H1 (cell line): ENCODE measurements around the gene SZT2. TPM values are rescaled to one million over a fixed set of nuclear protein-coding genes. Genes with fewer than 3 reads are reported as not detected.

Experiments used
- ATF2 ChIP-seq: IDR thresholded peaks from 2 replicates; pipeline ENCODE4 v1.6.1; 2012; ENCODE audit warnings: low read length, inconsistent platforms
- BRCA1 ChIP-seq: IDR thresholded peaks from 2 replicates; pipeline ENCODE4 v1.6.1; 2012; ENCODE audit warnings: low read depth, low read length, improper control_type of control experiment
- CBX8 ChIP-seq: fragments of 300-800, 300-1000 bp; sonication (generic); IDR thresholded peaks from 2 replicates; pipeline ENCODE4 v1.7.1; 2016; ENCODE audit warnings: low read depth, low read length, borderline replicate concordance
- CHD1 ChIP-seq: IDR thresholded peaks from 2 replicates; pipeline ENCODE4 v1.6.1; 2012; ENCODE audit warnings: low read depth, low read length, improper control_type of control experiment
- CREB1 ChIP-seq: IDR thresholded peaks from 2 replicates; pipeline ENCODE4 v1.6.1; 2012; ENCODE audit warnings: inconsistent platforms
- E2F6 ChIP-seq: IDR thresholded peaks from 2 replicates; pipeline ENCODE4 v1.6.1; 2012; ENCODE audit warnings: inconsistent platforms
- EGR1 ChIP-seq: IDR thresholded peaks from 2 replicates; pipeline ENCODE4 v1.6.1; 2011; ENCODE audit warnings: low read depth, low read length, borderline replicate concordance
- EZH2 ChIP-seq: fragments of 200-600 bp; sonication (generic); IDR thresholded peaks from 2 replicates; pipeline ENCODE4 v1.7.1; 2012; ENCODE audit warnings: low read depth, mild to moderate bottlenecking, moderate library complexity, low read length, inconsistent platforms; ENCODE audit not compliant: severe bottlenecking
- GTF2F1 ChIP-seq: IDR thresholded peaks from 2 replicates; pipeline ENCODE4 v1.6.1; 2012; ENCODE audit warnings: low read depth, low read length, improper control_type of control experiment, borderline replicate concordance
- KDM4A ChIP-seq: IDR thresholded peaks from one replicate; pipeline ENCODE4 v1.7.1; 2012; ENCODE audit warnings: low read depth, mild to moderate bottlenecking, moderate library complexity, low read length, inconsistent platforms; ENCODE audit not compliant: severe bottlenecking
- NANOG ChIP-seq: IDR thresholded peaks from 2 replicates; pipeline ENCODE4 v1.6.1; 2011; ENCODE audit warnings: low read length, low read depth, mild to moderate bottlenecking, inconsistent platforms; ENCODE audit not compliant: insufficient read depth, poor library complexity, severe bottlenecking
- PHF8 ChIP-seq: fragments of 200-600 bp; sonication (generic); conservative IDR thresholded peaks from 2 replicates; pipeline ENCODE4 v1.7.1; 2012; ENCODE audit warnings: low read depth, mild to moderate bottlenecking, inconsistent platforms, low read length, moderate library complexity
- POLR2AphosphoS5 ChIP-seq: IDR thresholded peaks from 2 replicates; pipeline ENCODE4 v1.6.1; 2011; ENCODE audit warnings: low read depth, low read length
- RFX5 ChIP-seq: IDR thresholded peaks from 2 replicates; pipeline ENCODE4 v1.6.1; 2011; ENCODE audit warnings: low read depth, low read length, improper control_type of control experiment, borderline replicate concordance
- TBP ChIP-seq: IDR thresholded peaks from 2 replicates; pipeline ENCODE4 v1.6.1; 2011; ENCODE audit warnings: low read depth, low read length, improper control_type of control experiment
- USF2 ChIP-seq: IDR thresholded peaks from 2 replicates; pipeline ENCODE4 v1.6.1; 2011; ENCODE audit warnings: low read length, improper control_type of control experiment
- polyA plus RNA-seq, 7 experiments: library from polyadenylated mRNA; depleted of rRNA in 3 of 7; stranded (reverse) in 5 of 7; unstranded in 2 of 7; fragments of >200 nt in 5 of 7; fragments of 200-250 nt in 2 of 7; gene quantifications; 1 replicate in 5 of 7; 2 replicates in 1 of 7; 4 replicates in 1 of 7; pipeline versions ENCODE4 v1.2.1 to v1.2.3, GENCODE V29; 2011 to 2013; ENCODE audit warnings: missing spikeins in 2 of 7, mixed read lengths in 2 of 7
- total RNA-seq: library from RNA; stranded (reverse); fragmentation: NEBNext Ultra II Directional; extraction: Animal tissue kit (Norgen Biotek cat#: 25700); gene quantifications from 2 replicates; pipeline ENCODE4 v1.2.1, GENCODE V29; 2021
- TF ChIP-seq, protein P1 (sequence below), 3 experiments: IDR thresholded peaks; 1 replicate in 2 of 3; 2 replicates in 1 of 3; pipeline versions ENCODE4 v1.5.1 to v1.6.1; 2011; ENCODE audit warnings: low read length in 3 of 3, mild to moderate bottlenecking in 3 of 3, inconsistent platforms in 2 of 3, low read depth in 1 of 3, moderate library complexity in 1 of 3; ENCODE audit not compliant: insufficient read depth in 1 of 3; ENCODE audit errors: control extremely low read depth in 1 of 3

SZT2 gene
- total and polyA plus RNA-seq, 2 of the 8 experiments (the other 6 are each of a cell fraction or from before 2014, with no cell fraction given) = 4.7 to 12.9 TPM

GRCh38 chr1:43367904-43368645 is 21.6 kb upstream of the SZT2 start, which contains the start of gene ELOVL1 (continued):
- TF ChIP-seq ATF2 (no peak), CREB1 (no peak; the same call in 1 of the 2 replicates), CHD1 (no peak), NANOG (no peak), CBX8 (no peak), RFX5 (no peak), E2F6 (peak; percentile 86), EZH2 (no peak), POLR2AphosphoS5 (no peak; the same call in 1 of the 2 replicates), GTF2F1 (no peak), EGR1 (no peak), USF2 (no peak), BRCA1 (no peak), KDM4A (peak; percentile 62), PHF8 (peak; percentile 65; the same call in 1 of the 2 replicates), TBP (peak; percentile 73)
- TF ChIP-seq, protein P1, sequence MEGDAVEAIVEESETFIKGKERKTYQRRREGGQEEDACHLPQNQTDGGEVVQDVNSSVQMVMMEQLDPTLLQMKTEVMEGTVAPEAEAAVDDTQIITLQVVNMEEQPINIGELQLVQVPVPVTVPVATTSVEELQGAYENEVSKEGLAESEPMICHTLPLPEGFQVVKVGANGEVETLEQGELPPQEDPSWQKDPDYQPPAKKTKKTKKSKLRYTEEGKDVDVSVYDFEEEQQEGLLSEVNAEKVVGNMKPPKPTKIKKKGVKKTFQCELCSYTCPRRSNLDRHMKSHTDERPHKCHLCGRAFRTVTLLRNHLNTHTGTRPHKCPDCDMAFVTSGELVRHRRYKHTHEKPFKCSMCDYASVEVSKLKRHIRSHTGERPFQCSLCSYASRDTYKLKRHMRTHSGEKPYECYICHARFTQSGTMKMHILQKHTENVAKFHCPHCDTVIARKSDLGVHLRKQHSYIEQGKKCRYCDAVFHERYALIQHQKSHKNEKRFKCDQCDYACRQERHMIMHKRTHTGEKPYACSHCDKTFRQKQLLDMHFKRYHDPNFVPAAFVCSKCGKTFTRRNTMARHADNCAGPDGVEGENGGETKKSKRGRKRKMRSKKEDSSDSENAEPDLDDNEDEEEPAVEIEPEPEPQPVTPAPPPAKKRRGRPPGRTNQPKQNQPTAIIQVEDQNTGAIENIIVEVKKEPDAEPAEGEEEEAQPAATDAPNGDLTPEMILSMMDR (IDR thresholded peaks at IDR 0.05; ENCODE audit: control extremely low read depth in 1 of 3, insufficient read depth in 1 of 3, low read depth in 1 of 3, low read length in 3 of 3) = peak in 2 of 3 experiments; percentile 4 to 9; a peak in 2 of 4 replicates
